Measurements from ENCODE around the gene TFDP1. TPM values are rescaled to one million over a fixed set of nuclear protein-coding genes. Genes with fewer than 3 reads are reported as not detected.
A peak's percentile ranks its signal among the peaks of the same experiment; 100 is the strongest.

TFDP1 gene
- polyA plus RNA-seq, 3 donors from 2014 or later, result 25.2 to 39.3 (median 33.7) TPM

DNA sequence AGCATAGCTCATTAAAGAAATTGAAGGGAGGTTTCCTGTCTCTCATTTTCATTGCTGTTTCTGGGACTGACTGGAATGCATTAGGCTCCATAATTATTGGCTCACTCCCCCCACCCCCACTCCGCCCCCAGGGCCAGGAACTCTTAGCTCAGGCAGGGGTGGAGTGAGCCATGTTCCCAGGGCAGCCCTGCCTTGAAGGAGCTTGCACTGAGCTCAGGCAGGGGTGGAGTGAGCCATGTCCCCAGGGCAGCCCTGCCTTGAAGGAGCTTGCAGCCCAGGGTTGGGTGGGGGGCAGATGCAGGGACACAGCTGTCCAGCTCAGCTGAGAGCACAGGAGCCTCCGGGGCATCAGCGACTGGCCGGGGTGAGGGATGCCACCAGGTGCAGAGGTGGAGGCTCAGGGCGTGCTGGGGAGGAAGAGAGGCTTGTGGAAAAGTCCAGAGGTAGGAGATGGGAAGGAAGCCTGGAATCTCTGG is 39.1 kb upstream of the TFDP1 start:
- Mint-ChIP-seq H3K4me1 (peaks cover 4 to 6% of the 10 kb centered on the region in 2 donors), H3K36me3 (peaks cover 6 to 21% (median 15%) of the 10 kb centered on the region in 3 donors), H3K4me3 (no peak overlapping the region), H3K9me3 (peaks cover 0 to 5% (median 2%) of the 10 kb centered on the region in 6 donors), H3K27me3 (ENCODE audit: low read depth in 3 of 3) (peaks cover 0 to 2% (median 0%) of the 10 kb centered on the region in 3 donors), H3K27ac (no peak overlapping the region)
- no peak for DNase-seq

DNA sequence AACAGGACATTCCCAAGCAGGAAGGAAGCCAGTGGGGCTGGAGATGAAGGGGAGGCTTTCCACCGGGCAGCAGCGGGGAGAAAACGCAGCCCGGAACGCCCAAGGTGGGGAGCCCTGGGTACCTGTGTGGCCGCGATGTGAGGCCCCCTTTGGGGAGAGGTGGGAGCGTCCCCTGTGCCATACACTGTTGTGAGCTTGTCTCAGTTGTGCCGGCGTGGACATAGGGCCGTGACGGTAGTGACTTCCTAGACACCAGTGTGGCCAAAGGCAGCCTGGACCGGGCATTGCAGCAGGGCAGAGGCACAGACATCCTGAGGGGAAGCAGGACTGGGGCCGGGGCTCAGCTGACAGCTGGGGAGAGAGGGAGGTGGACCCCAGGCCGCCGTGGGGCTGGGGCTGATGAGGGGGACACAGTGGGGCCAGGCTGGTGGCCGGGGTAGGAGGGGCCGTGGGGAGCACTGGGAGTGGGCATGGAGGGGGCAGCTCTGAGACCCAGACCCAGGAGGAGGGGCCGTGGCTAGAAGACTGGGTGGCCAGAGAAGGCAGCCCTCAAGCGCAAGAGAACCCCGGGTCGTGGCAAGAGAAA is 38.5 kb upstream of the TFDP1 start:
- Mint-ChIP-seq H3K4me1 (peaks cover 4 to 6% of the 10 kb centered on the region in 2 donors), H3K27ac (no peak overlapping the region), H3K27me3 (ENCODE audit: low read depth in 3 of 3) (peaks cover 0 to 2% (median 0%) of the 10 kb centered on the region in 3 donors), H3K36me3 (peaks cover 4 to 19% (median 13%) of the 10 kb centered on the region in 3 donors), H3K4me3 (no peak overlapping the region), H3K9me3 (peaks cover 0 to 4% (median under 1%) of the 10 kb centered on the region in 6 donors)
- no peak for DNase-seq

DNA sequence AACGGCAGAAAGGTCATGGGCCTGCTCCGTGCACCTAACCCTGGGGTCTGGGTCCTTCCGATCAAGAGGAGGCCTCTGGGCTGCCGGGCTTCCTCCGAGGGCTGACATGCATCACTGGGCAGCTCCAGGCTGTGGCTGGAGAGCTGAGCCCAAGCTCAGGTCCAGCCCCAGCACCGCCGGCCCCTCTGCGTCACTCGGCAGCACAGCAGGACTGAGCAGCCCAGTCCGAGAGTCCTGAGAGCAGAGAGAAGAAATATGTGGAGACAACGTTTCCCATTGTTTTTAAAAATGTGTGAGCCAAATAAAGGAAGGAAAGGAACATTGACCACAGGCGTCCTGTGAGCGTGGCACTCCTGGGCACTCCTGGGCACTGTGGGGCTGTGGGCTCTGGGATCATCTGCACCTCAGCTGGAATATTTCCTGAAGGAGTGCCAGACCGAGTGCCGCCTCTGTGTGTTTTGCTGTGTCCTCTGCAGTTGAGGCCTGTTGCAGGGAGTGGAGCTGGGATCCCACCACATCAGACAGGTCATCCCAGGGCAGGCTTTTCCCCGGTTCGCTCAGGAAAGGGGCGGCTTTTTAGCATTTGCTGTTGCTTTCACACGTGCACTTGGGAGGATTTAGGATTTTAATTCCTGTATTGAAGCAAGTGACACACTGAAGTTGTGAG is 37.8 kb upstream of the TFDP1 start:
- Mint-ChIP-seq H3K9me3 (peaks cover 0 to 1% (median 0%) of the 10 kb centered on the region in 6 donors), H3K27me3 (ENCODE audit: low read depth in 3 of 3) (peaks cover 0 to 3% (median 0%) of the 10 kb centered on the region in 3 donors), H3K36me3 (peaks cover 5 to 22% (median 17%) of the 10 kb centered on the region in 3 donors), H3K4me3 (no peak overlapping the region), H3K27ac (no peak overlapping the region), H3K4me1 (peaks cover 4 to 6% of the 10 kb centered on the region in 2 donors)
- no peak for DNase-seq

DNA sequence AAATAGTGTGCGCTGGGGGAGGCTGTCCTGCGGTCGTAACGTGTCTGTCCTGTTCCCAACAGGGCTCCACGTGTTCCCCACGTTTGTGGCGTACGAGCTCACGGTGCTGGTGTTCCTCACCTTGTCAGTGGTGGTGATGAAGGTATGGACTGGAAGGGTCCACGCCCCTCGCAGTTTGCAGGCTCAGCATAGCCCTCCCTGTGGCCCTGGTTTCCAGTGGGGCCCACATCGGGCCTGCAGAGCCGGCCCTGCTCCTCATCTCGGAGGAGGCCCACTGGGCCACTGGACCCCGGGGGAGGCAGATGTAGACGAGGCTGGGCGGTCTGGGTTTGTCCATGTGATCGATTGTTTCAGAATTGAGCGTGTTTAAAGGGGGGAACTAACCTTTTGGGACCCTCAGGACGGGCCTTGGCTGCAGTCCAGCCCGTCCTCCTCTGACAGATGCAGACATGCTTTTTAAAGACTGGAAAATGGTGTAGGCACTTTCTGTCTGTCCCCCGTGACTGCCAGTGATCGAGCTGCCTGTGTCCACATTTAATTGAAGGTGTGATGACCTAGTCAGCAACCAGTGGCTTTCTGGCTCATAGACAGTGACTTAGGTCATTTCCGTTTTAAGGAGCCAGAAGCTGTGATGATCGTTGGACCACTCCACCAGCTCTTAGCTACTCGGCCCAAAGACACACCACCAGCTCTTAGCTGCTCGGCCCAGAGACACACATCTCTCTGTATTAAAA is 37.1 kb upstream of the TFDP1 start:
- no peak for DNase-seq
- H3K4me1 Mint-ChIP-seq, result peaks cover 4 to 6% of the 10 kb centered on the region in 2 donors

DNA sequence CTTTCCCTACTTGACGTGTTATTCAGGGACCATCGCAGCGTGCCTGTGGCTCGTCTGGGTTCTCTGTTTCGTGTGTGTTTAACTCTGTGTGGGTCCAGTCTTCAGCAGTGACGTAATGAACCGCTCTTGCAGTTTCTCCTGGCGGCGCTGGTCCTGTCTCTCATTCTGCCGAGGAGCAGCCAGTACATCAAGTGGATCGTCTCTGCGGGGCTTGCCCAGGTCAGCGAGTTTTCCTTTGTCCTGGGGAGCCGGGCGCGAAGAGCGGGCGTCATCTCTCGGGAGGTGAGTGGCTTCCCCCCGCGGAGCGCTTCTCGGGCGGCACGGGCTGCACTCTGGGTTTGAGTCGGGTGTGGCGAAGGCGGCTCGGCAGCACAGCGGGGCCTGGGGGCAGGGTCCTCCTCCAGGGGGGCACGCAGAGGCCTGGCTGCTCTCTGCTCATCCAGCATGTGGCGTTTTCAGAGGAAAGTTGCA is 36.3 kb upstream of the TFDP1 start:
- Mint-ChIP-seq H3K4me3 (no peak overlapping the region), H3K36me3 (peaks cover 5 to 23% (median 21%) of the 10 kb centered on the region in 3 donors), H3K9me3 (peaks cover 0 to 1% (median 0%) of the 10 kb centered on the region in 6 donors), H3K27me3 (ENCODE audit: low read depth in 3 of 3) (peaks cover 0 to 3% (median 0%) of the 10 kb centered on the region in 3 donors), H3K4me1 (peaks cover 4 to 6% of the 10 kb centered on the region in 2 donors), H3K27ac (peak overlapping the region in 1 of 6 donors; percentile 60)
- DNase-seq, result no peak

More for the DNA sequence above, 37.1 kb upstream of the TFDP1 start:
- peaks cover 0 to 3% (median 0%) of the 10 kb centered on the region in 3 donors for H3K27me3 Mint-ChIP-seq (ENCODE audit: low read depth in 3 of 3)
- H3K27ac Mint-ChIP-seq, result no peak overlapping the region
- H3K36me3 Mint-ChIP-seq, result peaks cover 5 to 23% (median 17%) of the 10 kb centered on the region in 3 donors
- H3K9me3 Mint-ChIP-seq, result peaks cover 0 to 1% (median 0%) of the 10 kb centered on the region in 6 donors
- H3K4me3 Mint-ChIP-seq, result no peak overlapping the region

DNA sequence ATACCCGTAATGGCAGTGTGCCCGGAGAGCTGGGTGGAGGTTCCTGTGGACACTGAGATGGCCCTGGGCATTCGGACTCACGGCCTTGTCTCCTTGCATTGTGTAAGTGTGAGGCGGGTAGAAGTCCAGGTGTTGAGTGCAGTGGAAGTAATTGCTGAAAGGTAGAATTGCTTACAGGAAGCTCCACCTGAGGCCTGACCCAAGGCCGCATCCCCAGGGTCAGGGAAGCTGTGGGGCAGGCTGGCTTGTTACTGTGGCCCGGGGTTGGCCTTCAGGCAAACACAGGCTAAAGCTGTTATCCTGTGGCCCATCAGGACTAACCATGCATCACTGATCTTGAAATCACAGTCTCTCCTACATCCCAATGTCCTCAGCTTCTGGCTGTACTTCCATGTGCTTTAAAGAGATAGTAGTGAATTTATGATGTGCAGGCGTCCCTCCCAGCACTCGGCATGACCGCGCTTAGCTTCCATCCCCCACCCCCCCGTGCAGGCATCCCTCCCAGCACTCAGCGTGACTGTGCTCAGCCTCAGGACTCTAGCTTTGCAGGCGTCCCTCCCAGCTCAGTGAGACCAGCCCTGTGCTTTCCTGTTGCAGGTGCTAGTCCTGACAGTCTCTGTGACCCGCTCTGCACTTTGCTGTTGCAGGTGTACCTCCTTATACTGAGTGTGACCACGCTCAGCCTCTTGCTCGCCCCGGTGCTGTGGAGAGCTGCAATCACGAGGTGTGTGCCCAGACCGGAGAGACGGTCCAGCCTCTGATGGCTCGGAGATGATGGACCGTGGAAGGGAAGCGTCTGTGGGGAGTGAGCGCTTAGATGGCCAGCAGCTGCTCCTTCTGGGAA is 35.6 kb upstream of the TFDP1 start:
- Mint-ChIP-seq H3K36me3 (peaks cover 5 to 18% (median 17%) of the 10 kb centered on the region in 3 donors), H3K4me1 (no peaks in the 10 kb centered on the region), H3K9me3 (no peaks in the 10 kb centered on the region), H3K27ac (no peak overlapping the region), H3K4me3 (no peak overlapping the region), H3K27me3 (ENCODE audit: low read depth in 3 of 3) (peaks cover 0 to 3% (median 0%) of the 10 kb centered on the region in 3 donors)
- DNase-seq, result no peak

DNA sequence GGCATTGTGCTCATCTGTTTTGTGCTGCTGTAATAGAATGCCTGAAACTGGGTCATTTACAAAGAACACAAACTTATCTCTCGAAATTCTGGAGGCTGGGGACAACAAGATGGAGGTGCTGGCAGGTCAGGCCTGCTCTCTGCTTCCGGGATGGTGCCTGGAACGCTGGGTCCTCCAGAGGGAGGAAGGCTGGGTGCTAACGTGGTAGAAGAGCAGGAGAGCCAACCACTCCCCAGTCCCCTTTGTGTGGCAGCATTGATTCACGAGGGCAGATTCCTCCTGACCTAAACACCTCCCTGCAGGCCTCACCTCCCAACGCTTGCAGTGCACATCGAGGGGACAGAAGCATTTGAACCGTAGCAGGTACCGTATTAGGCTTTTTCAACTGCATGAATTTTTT is 34.1 kb upstream of the TFDP1 start:
- Mint-ChIP-seq H3K4me1 (no peaks in the 10 kb centered on the region), H3K27ac (no peak overlapping the region), H3K36me3 (peaks cover 5 to 18% (median 17%) of the 10 kb centered on the region in 3 donors), H3K27me3 (ENCODE audit: low read depth in 3 of 3) (peaks cover 0 to 4% (median 0%) of the 10 kb centered on the region in 3 donors), H3K4me3 (no peak overlapping the region), H3K9me3 (no peaks in the 10 kb centered on the region)
- no peak for DNase-seq

DNA sequence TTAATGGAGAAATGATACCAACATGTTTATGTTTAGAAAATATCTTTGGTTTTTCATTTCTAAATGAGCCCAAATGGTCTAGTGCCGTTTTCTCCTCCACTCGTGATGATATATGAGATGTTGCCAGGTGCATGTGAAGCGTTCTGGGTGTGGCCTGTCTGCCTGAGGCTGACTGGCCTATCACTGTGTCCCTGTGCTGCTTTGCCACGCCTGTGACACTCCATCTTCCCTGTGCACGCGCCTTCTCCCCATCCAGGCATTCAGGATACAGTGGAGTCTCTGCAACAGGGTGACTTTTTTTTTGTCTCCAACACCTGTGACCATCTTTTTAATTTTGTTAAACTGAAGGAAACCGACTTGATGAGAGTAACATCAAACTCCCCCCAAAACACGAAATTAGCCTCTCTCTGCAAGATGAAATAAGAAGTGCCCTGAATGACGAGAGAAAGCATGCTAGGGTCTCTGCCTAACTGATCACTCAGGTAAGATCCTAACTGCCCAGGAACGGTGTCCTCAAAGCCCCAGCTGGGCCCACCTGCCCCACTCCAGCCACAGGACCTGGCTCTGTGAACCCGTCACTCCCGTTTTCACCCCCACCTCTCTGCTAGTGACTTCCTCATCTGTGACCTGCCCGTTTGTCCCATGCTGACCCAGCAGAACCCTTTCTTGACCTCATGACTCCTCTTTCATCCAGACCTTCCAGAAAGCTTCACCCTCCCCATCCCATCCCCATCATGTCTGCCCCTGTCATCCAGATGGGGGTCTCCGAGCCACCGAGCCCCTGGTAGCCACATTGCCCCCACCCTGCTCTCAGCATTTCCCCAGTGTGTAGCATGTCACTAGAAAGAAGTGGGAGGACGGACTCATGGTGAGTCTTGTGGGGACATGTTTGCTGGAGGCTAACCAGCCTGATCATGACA is 33.2 kb upstream of the TFDP1 start:
- H3K27me3 Mint-ChIP-seq (ENCODE audit: low read depth in 3 of 3), result peaks cover 0 to 4% (median 0%) of the 10 kb centered on the region in 3 donors

DNA sequence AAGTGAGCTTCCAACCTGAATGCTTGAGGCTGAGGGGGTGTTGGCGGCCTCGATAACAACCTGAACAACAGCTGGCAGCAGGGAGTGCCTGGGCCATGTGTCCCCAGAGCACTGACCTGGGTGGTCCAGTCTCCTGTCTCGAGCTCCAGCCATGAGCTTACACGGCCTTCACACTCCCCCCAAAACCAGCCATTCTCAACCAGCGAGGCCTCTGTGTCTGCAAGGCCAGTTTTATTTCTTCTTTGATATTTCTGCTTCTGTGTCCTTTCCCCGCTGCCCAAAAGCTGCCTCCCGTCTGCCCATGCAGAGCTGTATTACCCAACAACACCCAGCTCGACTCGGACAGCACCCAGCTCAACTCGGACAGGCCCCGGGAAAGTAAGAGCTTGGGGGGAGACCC is 32.5 kb upstream of the TFDP1 start:
- H3K9me3 Mint-ChIP-seq, result no peaks in the 10 kb centered on the region
- no peaks in the 10 kb centered on the region for H3K4me1 Mint-ChIP-seq
- peaks cover 5 to 21% (median 17%) of the 10 kb centered on the region in 3 donors for H3K36me3 Mint-ChIP-seq
- H3K27ac Mint-ChIP-seq, result no peak overlapping the region
- no peak overlapping the region for H3K4me3 Mint-ChIP-seq
- peaks cover 0 to 5% (median 3%) of the 10 kb centered on the region in 3 donors for H3K27me3 Mint-ChIP-seq (ENCODE audit: low read depth in 3 of 3)
- no peak for DNase-seq

More for the DNA sequence above, 33.2 kb upstream of the TFDP1 start:
- no peaks in the 10 kb centered on the region for H3K9me3 Mint-ChIP-seq
- H3K4me1 Mint-ChIP-seq, result no peaks in the 10 kb centered on the region
- no peak overlapping the region for H3K4me3 Mint-ChIP-seq
- no peak overlapping the region for H3K27ac Mint-ChIP-seq
- no peak for DNase-seq
- peaks cover 5 to 19% (median 17%) of the 10 kb centered on the region in 3 donors for H3K36me3 Mint-ChIP-seq

DNA sequence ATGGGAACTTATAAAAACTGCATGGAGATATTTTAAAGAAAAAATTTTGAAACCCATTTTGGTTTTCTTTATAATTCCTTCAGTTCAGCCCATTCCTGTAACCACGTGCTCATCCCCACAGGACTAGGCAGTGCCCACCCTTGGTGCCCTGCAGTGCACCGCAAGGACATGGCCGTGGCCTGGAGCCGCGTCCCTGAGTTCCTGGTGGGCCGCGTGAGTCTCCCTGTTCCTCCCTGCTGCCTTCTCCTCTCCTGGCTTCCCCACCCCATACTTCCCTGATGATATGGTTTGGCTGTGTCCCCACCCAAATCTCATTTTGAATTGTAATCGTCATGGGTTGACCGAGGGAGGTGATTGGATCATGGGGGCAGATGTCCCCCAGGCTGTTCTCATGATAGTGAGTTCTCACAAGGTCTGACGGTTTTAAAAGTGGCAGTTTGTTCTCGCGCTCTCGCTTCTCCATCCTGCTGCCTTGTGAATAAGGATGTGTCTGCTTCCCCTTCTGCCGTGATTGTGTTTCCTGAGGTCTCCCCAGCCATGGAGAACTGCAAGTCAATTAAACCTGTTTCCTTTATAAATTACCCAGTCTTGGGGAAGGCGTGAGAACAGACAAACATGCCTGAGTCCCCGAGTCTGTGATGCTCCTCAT is 31.6 kb upstream of the TFDP1 start:
- Mint-ChIP-seq H3K4me3 (no peak overlapping the region), H3K4me1 (no peaks in the 10 kb centered on the region), H3K36me3 (peaks cover 5 to 21% (median 17%) of the 10 kb centered on the region in 3 donors), H3K9me3 (no peaks in the 10 kb centered on the region), H3K27ac (no peak overlapping the region), H3K27me3 (ENCODE audit: low read depth in 3 of 3) (peaks cover 0 to 5% (median 3%) of the 10 kb centered on the region in 3 donors)
- DNase-seq, result no peak

DNA sequence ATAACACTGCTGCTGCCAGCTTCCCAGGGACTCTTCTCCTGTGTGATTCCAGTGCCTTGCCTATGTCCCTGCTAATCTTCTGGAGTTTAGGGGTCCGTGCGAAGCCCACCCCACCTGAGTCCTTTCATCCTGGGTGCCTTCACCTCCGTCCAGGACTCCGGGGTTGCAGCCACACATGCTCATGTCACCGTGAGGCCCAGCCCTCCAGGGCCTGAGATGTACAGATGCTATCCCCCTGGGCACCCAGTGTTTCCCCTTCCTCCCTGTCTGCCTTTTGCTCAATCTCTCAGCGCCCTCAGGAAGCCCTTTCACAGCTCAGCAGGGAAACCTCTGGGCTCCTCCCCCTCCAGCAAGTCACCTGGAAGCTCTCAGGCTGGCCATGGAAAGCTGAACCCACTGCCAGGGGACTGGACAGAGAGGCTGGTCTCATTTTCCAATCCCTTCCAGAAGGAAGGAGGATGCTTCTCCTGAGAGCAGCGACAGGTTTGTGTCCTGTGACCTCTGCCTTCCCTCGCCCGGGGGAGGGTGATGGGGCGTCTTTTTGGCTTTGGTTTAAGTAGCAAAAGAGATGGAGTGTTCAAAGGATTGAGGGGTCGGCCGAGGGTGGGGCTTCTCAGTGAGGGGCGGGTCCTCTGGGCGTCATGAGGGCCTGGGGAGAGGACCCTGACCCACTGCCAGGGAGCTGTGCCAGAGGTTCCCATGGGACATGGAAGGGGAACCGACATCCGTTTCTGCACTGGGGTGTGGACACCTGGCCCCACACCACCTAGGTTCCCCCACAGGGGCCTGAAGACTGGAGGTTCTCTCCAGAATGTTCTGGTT is 30.8 kb upstream of the TFDP1 start:
- Mint-ChIP-seq H3K27me3 (ENCODE audit: low read depth in 3 of 3) (peaks cover 0 to 5% (median 3%) of the 10 kb centered on the region in 3 donors), H3K27ac (no peak overlapping the region), H3K4me3 (no peak overlapping the region), H3K36me3 (peaks cover 5 to 21% (median 17%) of the 10 kb centered on the region in 3 donors), H3K4me1 (no peaks in the 10 kb centered on the region), H3K9me3 (no peaks in the 10 kb centered on the region)
- DNase-seq, result no peak
